ENCODE data around the gene RAD51D.
"Not testable (repeated sequence)": the region's sequence is repeated elsewhere in the genome, so short reads cannot be mapped to it uniquely, and the experiment has no call there.

The RAD51D gene

GRCh38 chr17:35141681-35142466 lies 22.2 kb upstream of the RAD51D start, which contains the start of gene NLE1:
Gene NLE1, minus strand, starts transcription at chr17:35142303. Its CDS starts 28 bp downstream, at chr17:35142275.
- DNase-seq = peak; percentile 54

GRCh38 chr17:35138218-35138617 lies 18.6 kb upstream of the RAD51D start:
- DNase-seq = no peak

GRCh38 chr17:35135322-35135721 lies 15.7 kb upstream of the RAD51D start:
- DNase-seq = no peak

GRCh38 chr17:35132816-35133550 lies 13.3 kb upstream of the RAD51D start:
- DNase-seq = no peak

- no peak for DNase-seq
These were observed 12.4 kb upstream of the RAD51D start for GRCh38 chr17:35132099-35132498.

GRCh38 chr17:35130392-35130791 lies 10.7 kb upstream of the RAD51D start:
- no peak for DNase-seq

GRCh38 chr17:35129973-35130351 lies 10.3 kb upstream of the RAD51D start:
- no peak for DNase-seq

- no peak for DNase-seq
These were observed 9.7 kb upstream of the RAD51D start for GRCh38 chr17:35129154-35129972.

GRCh38 chr17:35127751-35128514 lies 8.3 kb upstream of the RAD51D start:
- no peak for DNase-seq

- no peak for DNase-seq
These were observed 1.7 kb upstream of the RAD51D start, which contains the start of gene FNDC8 for GRCh38 chr17:35121315-35121714. Gene FNDC8, plus strand, starts transcription at chr17:35121615. Its CDS starts 79 bp downstream, at chr17:35121694.

GRCh38 chr17:35117984-35118383 lies 1.7 kb downstream of the RAD51D start:
- no peak for DNase-seq

- DNase-seq = no peak
These were observed 2.8 kb downstream of the RAD51D start for GRCh38 chr17:35116845-35117244.

GRCh38 chr17:35110791-35111190 lies 8.9 kb downstream of the RAD51D start:
- not testable (repeated sequence) for DNase-seq

- no peak for DNase-seq
These were observed 14.7 kb downstream of the RAD51D start for GRCh38 chr17:35104844-35105450.

- no peak for DNase-seq
These were observed 16.4 kb downstream of the RAD51D start for GRCh38 chr17:35103271-35103670.

GRCh38 chr17:35101725-35102124 lies 17.9 kb downstream of the RAD51D start:
- DNase-seq = no peak

- no peak for DNase-seq
These were observed 18.6 kb downstream of the RAD51D start for GRCh38 chr17:35101036-35101435.

GRCh38 chr17:35099908-35100307 lies 19.8 kb downstream of the RAD51D start:
- DNase-seq = no peak

GRCh38 chr17:35097776-35098175 lies 21.9 kb downstream of the RAD51D start:
- no peak for DNase-seq

- no peak for DNase-seq
These were observed 23.9 kb downstream of the RAD51D start for GRCh38 chr17:35095741-35096140.

GRCh38 chr17:35094902-35095301 lies 24.8 kb downstream of the RAD51D start:
- DNase-seq = no peak

GRCh38 chr17:35090707-35091106 lies 29.0 kb downstream of the RAD51D start:
- not testable (repeated sequence) for DNase-seq

Measured in DMS 273 treated with DMSO at 0.1 percent for 48 hours (cell line).